ENCODE results near the gene BCL10.

GRCh38 chr1:85237613-85238012 lies 38.8 kb downstream of the BCL10 start:
- TF ChIP-seq EZH2 (IDR thresholded peaks at IDR 0.05; ENCODE audit: insufficient read depth, low read length), result no peak
- TF ChIP-seq, protein P1, sequence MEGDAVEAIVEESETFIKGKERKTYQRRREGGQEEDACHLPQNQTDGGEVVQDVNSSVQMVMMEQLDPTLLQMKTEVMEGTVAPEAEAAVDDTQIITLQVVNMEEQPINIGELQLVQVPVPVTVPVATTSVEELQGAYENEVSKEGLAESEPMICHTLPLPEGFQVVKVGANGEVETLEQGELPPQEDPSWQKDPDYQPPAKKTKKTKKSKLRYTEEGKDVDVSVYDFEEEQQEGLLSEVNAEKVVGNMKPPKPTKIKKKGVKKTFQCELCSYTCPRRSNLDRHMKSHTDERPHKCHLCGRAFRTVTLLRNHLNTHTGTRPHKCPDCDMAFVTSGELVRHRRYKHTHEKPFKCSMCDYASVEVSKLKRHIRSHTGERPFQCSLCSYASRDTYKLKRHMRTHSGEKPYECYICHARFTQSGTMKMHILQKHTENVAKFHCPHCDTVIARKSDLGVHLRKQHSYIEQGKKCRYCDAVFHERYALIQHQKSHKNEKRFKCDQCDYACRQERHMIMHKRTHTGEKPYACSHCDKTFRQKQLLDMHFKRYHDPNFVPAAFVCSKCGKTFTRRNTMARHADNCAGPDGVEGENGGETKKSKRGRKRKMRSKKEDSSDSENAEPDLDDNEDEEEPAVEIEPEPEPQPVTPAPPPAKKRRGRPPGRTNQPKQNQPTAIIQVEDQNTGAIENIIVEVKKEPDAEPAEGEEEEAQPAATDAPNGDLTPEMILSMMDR (IDR thresholded peaks at IDR 0.05; ENCODE audit: insufficient read depth, low read depth, low read length), result no peak

Measured in astrocyte (in vitro differentiated cells and primary cell).